Measurements from ENCODE around the gene DUSP15.
"Not testable (repeated sequence)": the region's sequence is repeated elsewhere in the genome, so short reads cannot be mapped to it uniquely, and the experiment has no call there.

GRCh38 chr20:31814142-31814541, 56.2 kb downstream of the DUSP15 start:
- TF ChIP-seq POLR2A (IDR thresholded peaks at IDR 0.05; ENCODE audit: low read length); GATA1 (IDR thresholded peaks at IDR 0.05; ENCODE audit: low read depth, low read length): not testable (repeated sequence)

All from erythroblast (primary cell).